HG03442 (cell line): ENCODE results near the gene TSNAX.
"Not testable (repeated sequence)": the region's sequence is repeated elsewhere in the genome, so short reads cannot be mapped to it uniquely, and the experiment has no call there.

Source experiments
- ATAC-seq: cut with Tn5 transposase; IDR thresholded peaks from one replicate; pipeline ENCODE4 v1.9.1; 2021; ENCODE audit warnings: mild to moderate bottlenecking, moderate library complexity; ENCODE audit not compliant: unreplicated experiment

TSNAX gene, protein sequence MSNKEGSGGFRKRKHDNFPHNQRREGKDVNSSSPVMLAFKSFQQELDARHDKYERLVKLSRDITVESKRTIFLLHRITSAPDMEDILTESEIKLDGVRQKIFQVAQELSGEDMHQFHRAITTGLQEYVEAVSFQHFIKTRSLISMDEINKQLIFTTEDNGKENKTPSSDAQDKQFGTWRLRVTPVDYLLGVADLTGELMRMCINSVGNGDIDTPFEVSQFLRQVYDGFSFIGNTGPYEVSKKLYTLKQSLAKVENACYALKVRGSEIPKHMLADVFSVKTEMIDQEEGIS

DNA sequence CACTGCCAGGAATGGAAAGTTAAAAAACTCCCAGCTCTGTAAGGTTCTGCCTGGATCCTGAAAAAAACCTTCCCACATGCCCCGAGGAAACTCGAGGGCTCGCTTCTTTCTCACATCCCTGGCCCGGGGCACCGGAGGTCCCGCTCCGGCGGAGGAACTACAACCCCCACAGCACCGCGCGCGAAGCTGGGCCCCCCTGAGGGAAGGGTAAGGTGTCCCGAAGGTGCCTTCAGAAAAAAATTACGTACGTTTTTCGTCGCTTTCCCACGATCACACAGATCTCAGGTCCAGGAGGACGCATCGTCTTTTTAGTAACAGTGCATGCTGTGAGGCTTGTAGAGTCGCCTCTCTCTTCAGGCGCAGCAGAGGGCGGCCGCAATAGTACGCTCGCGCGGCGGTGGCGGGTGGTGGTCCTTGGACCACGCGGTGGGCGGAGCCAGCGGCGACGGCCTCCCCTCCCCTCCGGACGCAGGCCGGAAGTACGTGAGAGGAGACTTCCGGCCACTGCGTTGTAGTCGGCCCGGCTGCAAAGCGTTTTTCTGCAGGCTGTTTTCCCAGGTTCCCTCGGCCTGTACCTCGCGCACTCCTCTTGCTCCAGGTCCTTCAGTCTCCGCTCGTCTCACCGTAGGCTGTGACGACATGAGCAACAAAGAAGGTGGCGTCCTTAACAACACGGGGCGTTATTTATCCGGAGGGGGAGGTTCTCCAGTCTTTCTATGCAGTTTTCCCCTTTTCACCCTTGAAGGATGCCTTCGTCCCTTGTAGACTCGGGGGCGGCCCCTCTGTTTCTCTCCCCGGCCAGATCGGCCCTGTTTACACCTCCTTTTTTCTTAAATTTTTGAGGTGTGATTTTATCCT lies at the start of gene TSNAX:
Gene TSNAX, plus strand, starts transcription at position 498 of the 858 bp plus-strand sequence. Its CDS starts 142 bp downstream, at position 640.
- peak; percentile 92 for ATAC-seq

GRCh38 chr1:231478811-231479210 lies 49.7 kb upstream of the TSNAX start:
- no peak for ATAC-seq

GRCh38 chr1:231480008-231480407 lies 48.5 kb upstream of the TSNAX start:
- no peak for ATAC-seq

DNA sequence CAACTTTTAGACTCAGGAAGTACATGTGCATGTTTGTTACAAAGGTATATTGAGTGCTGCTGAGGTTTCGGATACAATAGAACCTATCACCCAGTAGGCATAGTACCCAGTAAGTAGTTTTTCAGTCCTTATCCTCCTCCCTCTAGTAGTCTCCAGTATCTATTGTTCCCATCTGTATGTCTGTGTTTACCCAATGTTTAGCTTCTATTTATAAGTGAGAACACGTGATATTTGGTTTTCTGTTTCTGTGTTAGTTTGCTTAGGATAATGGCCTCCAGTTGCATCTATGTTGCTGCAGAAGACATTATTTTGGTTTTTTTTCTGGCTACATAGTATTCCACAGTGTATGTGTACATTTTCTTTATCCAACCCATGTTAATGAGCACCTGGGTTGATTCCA lies 47.2 kb upstream of the TSNAX start:
- ATAC-seq, result no peak

DNA sequence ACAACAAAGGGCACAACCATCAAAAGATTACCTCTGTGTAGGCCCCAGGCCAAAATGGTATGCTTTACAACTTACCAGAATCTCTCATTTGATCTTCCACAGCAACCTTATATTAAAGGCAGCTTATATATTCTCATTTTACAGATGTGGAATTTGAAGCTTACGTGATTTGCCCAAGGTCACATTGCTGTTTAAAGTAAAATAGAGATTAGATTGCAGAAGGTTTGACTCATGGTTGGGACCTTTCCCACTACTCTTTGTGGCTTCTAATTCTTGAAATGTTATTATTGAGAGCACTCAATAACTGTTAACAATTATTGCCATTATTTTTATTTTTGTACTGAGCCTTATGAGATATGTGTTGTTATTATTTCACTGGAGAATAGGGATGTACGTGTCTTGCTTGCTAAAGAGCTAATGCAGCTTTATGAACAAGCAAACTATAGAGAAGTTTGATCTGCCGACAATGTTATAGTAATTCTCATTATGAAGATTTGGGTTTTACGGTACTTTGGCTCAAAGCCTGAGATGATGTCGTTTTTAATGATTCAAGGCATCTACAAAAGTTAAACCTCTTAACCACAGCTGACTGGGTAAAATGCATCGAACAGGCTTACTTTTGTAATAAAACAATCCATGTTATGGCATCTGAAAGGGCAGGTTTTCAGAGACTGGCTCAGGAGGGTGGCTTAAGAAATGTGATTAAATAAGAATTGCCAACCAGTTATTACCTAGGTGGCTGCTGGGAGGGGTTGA lies 43.3 kb upstream of the TSNAX start:
- ATAC-seq, result no peak

GRCh38 chr1:231487019-231487418 lies 41.5 kb upstream of the TSNAX start:
- no peak for ATAC-seq

- no peak for ATAC-seq
Observed at GRCh38 chr1:231487910-231488309, 40.6 kb upstream of the TSNAX start.

- ATAC-seq, result no peak
Observed at GRCh38 chr1:231493421-231494185, 34.9 kb upstream of the TSNAX start.

DNA sequence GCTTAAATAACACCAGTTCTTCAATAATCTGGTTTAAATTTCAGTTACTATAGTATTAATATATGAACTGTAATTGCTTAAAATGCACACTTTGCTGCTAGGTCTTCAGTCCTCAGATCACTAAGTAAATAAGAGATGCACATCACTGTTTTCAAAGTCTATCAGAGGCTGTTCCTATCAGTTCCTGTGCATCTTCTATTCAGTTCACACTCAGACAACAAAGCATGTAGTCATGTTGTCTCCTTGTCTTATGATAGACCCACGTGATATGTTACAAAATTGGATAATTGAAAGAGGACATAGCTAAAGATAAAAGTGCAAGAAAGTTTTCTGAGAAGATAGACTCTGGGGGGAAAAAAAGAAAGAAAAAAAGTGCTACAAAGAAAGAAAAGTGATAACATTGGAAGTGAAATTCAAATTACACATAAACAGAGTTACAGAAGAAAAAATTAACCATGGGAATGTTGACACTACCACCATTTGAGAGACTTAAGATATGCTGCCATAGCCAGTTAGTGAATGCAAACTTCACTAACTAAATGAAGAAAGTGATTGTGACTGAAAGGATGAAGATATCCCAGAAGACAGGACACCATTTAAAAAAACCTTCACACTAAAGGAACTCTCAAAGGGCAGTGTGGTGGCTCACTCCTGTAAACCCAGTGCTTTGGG lies 33.9 kb upstream of the TSNAX start:
- no peak for ATAC-seq

DNA sequence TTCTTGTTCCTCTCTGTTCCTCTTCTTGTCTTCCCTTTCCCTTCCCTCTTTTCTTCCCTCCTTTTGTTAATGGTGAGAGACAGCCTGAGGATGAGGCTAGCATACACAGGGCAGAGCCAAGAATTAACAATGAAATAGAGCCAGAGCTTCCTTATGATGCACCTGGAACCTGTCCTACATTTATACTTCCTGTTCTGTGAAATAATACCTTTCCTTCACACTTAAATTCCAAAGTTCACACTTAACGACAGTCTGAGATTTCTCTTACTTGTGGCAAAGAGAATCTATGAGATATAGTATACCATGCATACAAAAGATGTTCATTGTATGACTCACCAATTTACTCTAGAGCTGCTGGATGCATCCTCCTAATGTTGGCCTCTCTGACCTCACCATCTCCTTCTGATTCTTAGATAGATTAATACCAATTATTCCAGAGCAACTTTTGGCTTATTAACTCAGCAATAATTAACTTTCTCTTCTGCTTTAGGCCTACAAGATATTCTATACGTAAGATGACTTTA lies 30.8 kb upstream of the TSNAX start:
- no peak for ATAC-seq

DNA sequence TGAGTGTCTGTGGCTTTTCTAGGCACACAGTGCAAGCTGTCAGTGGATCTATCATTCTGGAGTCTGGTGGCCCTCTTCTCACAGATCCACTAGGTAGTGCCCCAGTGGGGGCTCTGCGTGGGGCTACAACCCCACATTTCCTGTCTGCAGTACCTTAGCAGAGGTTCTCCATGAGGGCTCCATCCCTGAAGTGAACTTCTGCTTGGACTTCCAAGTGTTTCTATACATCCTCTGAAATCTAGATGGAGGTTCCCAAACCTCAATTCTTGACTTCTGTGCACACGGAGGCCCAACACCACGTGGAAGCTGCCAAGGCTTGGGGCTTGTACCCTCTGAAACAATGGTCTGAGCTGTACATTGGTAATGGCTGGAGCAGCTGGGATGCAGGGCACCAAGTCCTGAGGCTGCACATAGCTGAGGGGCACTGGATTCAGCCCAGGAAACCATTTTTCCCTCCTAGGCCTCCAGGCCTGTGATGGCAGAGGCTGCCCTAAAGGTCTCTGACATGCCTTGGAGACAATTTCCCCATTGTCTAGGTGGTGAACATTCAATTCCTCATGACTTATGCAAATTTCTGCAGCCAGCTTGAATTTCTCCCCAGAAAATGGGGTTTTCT lies 29.2 kb upstream of the TSNAX start:
- no peak for ATAC-seq

GRCh38 chr1:231500666-231501065 lies 27.8 kb upstream of the TSNAX start:
- no peak for ATAC-seq

GRCh38 chr1:231503168-231503567 lies 25.3 kb upstream of the TSNAX start:
- not testable (repeated sequence) for ATAC-seq

- no peak for ATAC-seq
Observed at GRCh38 chr1:231507476-231508355, 20.8 kb upstream of the TSNAX start.

DNA sequence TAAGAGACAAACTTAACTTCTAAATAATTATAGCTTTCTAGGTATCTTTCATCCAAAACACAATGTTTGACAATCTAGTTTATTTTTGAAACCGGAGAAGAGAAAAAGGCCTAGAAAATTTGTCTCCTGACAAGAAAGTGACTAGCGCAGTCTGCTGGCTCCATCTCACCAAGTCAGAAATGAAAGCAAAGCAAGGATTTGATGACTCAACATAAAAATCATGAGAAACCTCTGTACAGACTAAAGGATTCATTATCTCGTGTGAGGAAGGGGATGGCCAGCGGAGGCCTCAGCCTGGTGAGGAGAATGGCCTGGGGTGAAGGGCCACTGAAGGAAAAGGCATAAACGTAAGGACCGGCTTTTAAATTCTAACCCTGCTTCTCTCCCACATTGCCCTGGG lies 20.0 kb upstream of the TSNAX start:
- no peak for ATAC-seq

- ATAC-seq, result no peak
Observed at GRCh38 chr1:231508941-231509340, 19.5 kb upstream of the TSNAX start.

- no peak for ATAC-seq
Observed at GRCh38 chr1:231512147-231512698, 16.2 kb upstream of the TSNAX start.

GRCh38 chr1:231515748-231516147 lies 12.7 kb upstream of the TSNAX start:
- ATAC-seq, result no peak
